A549 treated with CORT108297 at 1 μM for 4 hours (cell line): ENCODE results near the gene AMZ2. TPM values are rescaled to one million over a fixed set of nuclear protein-coding genes. Genes with fewer than 3 reads are reported as not detected.

Source experiments
- total RNA-seq: library from RNA; stranded (reverse); fragments of 200-300 nt; extraction: Qiagen RNA extraction; gene quantifications from 5 replicates; pipeline ENCODE4 v1.2.3, GENCODE V29; 2022

The AMZ2 gene
- total RNA-seq, result 106 to 129 TPM (median 110 TPM) in 5 replicates

GRCh38 chr17:68247445-68248198 is at the start of gene AMZ2:
AMZ2 (plus strand) TSS chr17:68248043; CDS start chr17:68250188, 2,145 bp downstream.

GRCh38 chr17:68290955-68291835 is 43.4 kb downstream of the AMZ2 start, which contains the start of the genes ARSG and SLC16A6:
ARSG (plus strand) TSS chr17:68291495; CDS start chr17:68307494, 15,999 bp downstream.
SLC16A6 (minus strand) TSS chr17:68291127; CDS start chr17:68278320, 12,807 bp downstream.

Other genes with a start within 250 kb of the AMZ2 start
- 471 to 571 TPM (median 476 TPM) in 5 replicates for gene KPNA2, start 212.3 kb upstream of the AMZ2 start, total RNA-seq
- gene SLC16A6, start 43.1 kb downstream of the AMZ2 start, total RNA-seq, result 0.31 to 0.62 TPM (median 0.51 TPM) in 5 replicates
- 1.1 to 2.5 TPM (median 1.6 TPM) in 5 replicates for gene ARSG, start 43.5 kb downstream of the AMZ2 start, total RNA-seq
- 6.8 to 10.4 TPM (median 9.3 TPM) in 5 replicates for gene WIPI1, start 209.5 kb downstream of the AMZ2 start, total RNA-seq